ENCODE measurements around the gene CLEC2L. TPM values are rescaled to one million over a fixed set of nuclear protein-coding genes. Genes with fewer than 3 reads are reported as not detected.

CLEC2L gene
- total RNA-seq, 4 donors from 2014 or later, result 3.1 TPM; not detected in 3

GRCh38 chr7:139534966-139535651, 11.6 kb downstream of the CLEC2L start:
- H3K27me3 ChIP-seq, result no peaks in the 10 kb centered on the region
- 78 to 83% methylated on average over 7 of the region's 7 CpGs for WGBS, 2 donors
- no peak for TF ChIP-seq POLR2A (IDR thresholded peaks at IDR 0.05)
- TF ChIP-seq EP300 (IDR thresholded peaks at IDR 0.05), result no peak
- no peak for TF ChIP-seq CTCF (IDR thresholded peaks at IDR 0.05)

DNA sequence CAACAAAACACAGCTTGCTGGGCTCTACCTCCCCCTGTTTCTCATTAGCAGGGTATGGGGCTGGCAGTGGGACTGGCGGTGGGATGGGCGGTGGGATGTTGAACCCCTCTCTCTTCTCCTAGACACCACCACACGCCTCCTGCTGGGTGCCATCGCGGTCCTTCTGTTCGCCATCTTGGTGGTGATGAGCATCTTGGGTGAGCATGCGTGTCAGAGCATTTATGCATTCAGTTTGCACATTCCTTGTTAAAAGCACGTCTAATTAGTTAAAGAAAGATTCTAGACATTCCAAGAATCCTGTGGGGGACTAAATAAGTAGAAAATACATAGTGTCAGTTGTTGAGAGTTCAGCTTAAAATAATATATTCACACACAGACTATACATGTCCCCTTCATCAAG, 12.7 kb downstream of the CLEC2L start:
- DNase-seq (ENCODE audit: low spot score in 2 of 2), result no peak
- no peak overlapping the region for H3K27ac ChIP-seq
- H3K36me3 ChIP-seq, result no peaks in the 10 kb centered on the region
- H3K4me3 ChIP-seq, result no peak overlapping the region
- H3K9me3 ChIP-seq, result no peaks in the 10 kb centered on the region
- peaks cover 0 to 5% (median 0%) of the 10 kb centered on the region in 4 donors for H3K4me1 ChIP-seq
- WGBS, 2 donors, result 92 to 97% methylated on average over 8 of the region's 8 CpGs
- no peaks in the 10 kb centered on the region for H3K27me3 ChIP-seq
- no peak for TF ChIP-seq EP300 (IDR thresholded peaks at IDR 0.05)
- no peak for TF ChIP-seq CTCF (IDR thresholded peaks at IDR 0.05)
- no peak for TF ChIP-seq POLR2A (IDR thresholded peaks at IDR 0.05)

More at GRCh38 chr7:139534966-139535651, 11.6 kb downstream of the CLEC2L start:
- DNase-seq (ENCODE audit: low spot score in 2 of 2), result no peak
- Histone ChIP-seq H3K36me3 (no peaks in the 10 kb centered on the region), H3K4me3 (no peak overlapping the region), H3K9me3 (no peaks in the 10 kb centered on the region), H3K27ac (no peak overlapping the region), H3K4me1 (peaks cover 0 to 2% (median 0%) of the 10 kb centered on the region in 4 donors)

GRCh38 chr7:139538881-139539635, 15.6 kb downstream of the CLEC2L start:
- TF ChIP-seq CTCF (IDR thresholded peaks at IDR 0.05) (no peak), EP300 (IDR thresholded peaks at IDR 0.05) (no peak), POLR2A (IDR thresholded peaks at IDR 0.05) (no peak)
- no peak for DNase-seq (ENCODE audit: low spot score in 2 of 2)
- Histone ChIP-seq H3K36me3 (no peaks in the 10 kb centered on the region), H3K9me3 (no peaks in the 10 kb centered on the region), H3K4me3 (no peak overlapping the region), H3K4me1 (peaks cover 0 to 5% (median 0%) of the 10 kb centered on the region in 4 donors), H3K27me3 (no peaks in the 10 kb centered on the region), H3K27ac (no peak overlapping the region)
- WGBS, 2 donors, result 59 to 68% methylated on average over 8 of the region's 8 CpGs

GRCh38 chr7:139540203-139540602, 16.7 kb downstream of the CLEC2L start:
- Histone ChIP-seq H3K27me3 (no peaks in the 10 kb centered on the region), H3K36me3 (no peaks in the 10 kb centered on the region), H3K4me3 (no peak overlapping the region), H3K4me1 (peaks cover 0 to 5% (median 0%) of the 10 kb centered on the region in 4 donors), H3K27ac (no peak overlapping the region), H3K9me3 (no peaks in the 10 kb centered on the region)
- 53 to 57% methylated on average over 12 of the region's 12 CpGs for WGBS, 2 donors
- DNase-seq (ENCODE audit: low spot score in 2 of 2), result no peak
- TF ChIP-seq EP300 (IDR thresholded peaks at IDR 0.05) (no peak), CTCF (IDR thresholded peaks at IDR 0.05) (no peak), POLR2A (IDR thresholded peaks at IDR 0.05) (no peak)

All from tibial nerve (tissue), 4 donors.